HepG2 (cell line): ENCODE data around the gene SLC34A3. TPM values are rescaled to one million over a fixed set of nuclear protein-coding genes. Genes with fewer than 3 reads are reported as not detected.

Experiments used
- AGO2 ChIP-seq: fragments of 200-400 bp; formaldehyde crosslinking; optimal IDR thresholded peaks from 2 replicates; pipeline ENCODE3; 2017; ENCODE audit warnings: mild to moderate bottlenecking, low read depth, low read length, moderate library complexity
- ATF1 ChIP-seq: IDR thresholded peaks from 2 replicates; pipeline ENCODE4 v1.6.1; 2016; ENCODE audit warnings: mild to moderate bottlenecking, control low read depth
- CEBPB ChIP-seq: IDR thresholded peaks from 2 replicates; pipeline ENCODE4 v1.6.1; 2011; ENCODE audit warnings: low read depth, low read length, improper control_type of control experiment, borderline replicate concordance
- IKZF4 ChIP-seq: sonication (generic); formaldehyde crosslinking; IDR thresholded peaks from 2 replicates; pipeline ENCODE4 v1.5.1; 2020; ENCODE audit warnings: borderline replicate concordance, mild to moderate bottlenecking, low read depth, missing genetic modification reagents; ENCODE audit errors: not compliant biosample characterization
- JDP2 ChIP-seq: sonication (generic); formaldehyde crosslinking; IDR thresholded peaks from 2 replicates; pipeline ENCODE4 v1.8.1; 2022; ENCODE audit warnings: missing genetic modification reagents, borderline replicate concordance
- KDM1A ChIP-seq: IDR thresholded peaks from 2 replicates; pipeline ENCODE4 v1.6.1; 2016; ENCODE audit warnings: missing compliant biosample characterization
- KDM3A ChIP-seq: IDR thresholded peaks from 2 replicates; pipeline ENCODE4 v1.6.1; 2018; ENCODE audit warnings: low read depth, missing compliant biosample characterization
- KLF13 ChIP-seq: sonication (generic); formaldehyde crosslinking; IDR thresholded peaks from 2 replicates; pipeline ENCODE4 v1.4.0; 2020; ENCODE audit warnings: mild to moderate bottlenecking, missing genetic modification reagents
- MATR3 ChIP-seq: sonication (generic); formaldehyde crosslinking; IDR thresholded peaks from 2 replicates; pipeline ENCODE4 v1.4.0; 2020; ENCODE audit warnings: missing genetic modification reagents
- MBNL3 ChIP-seq: fragments of 250-450 bp; sonication (Bioruptor Pico); conservative IDR thresholded peaks from 2 replicates; pipeline ENCODE4 v1.8.0; 2022; ENCODE audit warnings: mild to moderate bottlenecking, inconsistent platforms
- RBM39 ChIP-seq: fragments of 200-400 bp; formaldehyde crosslinking; IDR thresholded peaks from one replicate; pipeline ENCODE4 v1.6.1; 2018; ENCODE audit warnings: antibody characterized with exemption, mild to moderate bottlenecking, low read depth, low read length; ENCODE audit not compliant: poor library complexity, severe bottlenecking
- ZBTB10 ChIP-seq: sonication (generic); formaldehyde crosslinking; IDR thresholded peaks from 2 replicates; pipeline ENCODE4 v1.4.0; 2020; ENCODE audit warnings: missing genetic modification reagents, borderline replicate concordance
- ZFY ChIP-seq: sonication (generic); formaldehyde crosslinking; IDR thresholded peaks from 2 replicates; pipeline ENCODE4 v1.4.0; 2020; ENCODE audit warnings: missing genetic modification reagents
- ZNF574 ChIP-seq: sonication (generic); formaldehyde crosslinking; IDR thresholded peaks from 2 replicates; pipeline ENCODE4 v1.4.0; 2020; ENCODE audit warnings: missing genetic modification reagents
- ZNF891 ChIP-seq: sonication (generic); formaldehyde crosslinking; IDR thresholded peaks from 2 replicates; pipeline ENCODE4 v1.5.0; 2020; ENCODE audit warnings: mild to moderate bottlenecking, missing genetic modification reagents
- polyA plus RNA-seq, 8 experiments: library from polyadenylated mRNA; depleted of rRNA in 3 of 8; stranded (reverse) in 7 of 8; unstranded in 1 of 8; fragments of >200 nt; fragmentation: Illumina TruSeq in 4 of 8; extraction: Trizol in 4 of 8; gene quantifications; 2 replicates each; pipeline versions ENCODE4 v1.2.1 to v1.2.3, GENCODE V29; 2011 to 2016; ENCODE audit warnings: low read depth in 4 of 8, missing spikeins in 1 of 8, mixed read lengths in 1 of 8; ENCODE audit not compliant: insufficient read depth in 1 of 8
- total RNA-seq, 5 experiments: library from RNA; depleted of rRNA; stranded (reverse); fragments of >200 nt; fragmentation: Illumina TruSeq; extraction: Trizol; gene quantifications; 2 replicates each; pipeline ENCODE4 v1.2.3, GENCODE V29; 2016; ENCODE audit warnings: low read depth in 1 of 5
- TF ChIP-seq, protein P1 (sequence below): sonication (generic); formaldehyde crosslinking; IDR thresholded peaks from 2 replicates; pipeline ENCODE4 v1.4.0; 2020; ENCODE audit warnings: missing genetic modification reagents, borderline replicate concordance
- TF ChIP-seq, protein P2 (sequence below): sonication (generic); formaldehyde crosslinking; IDR thresholded peaks from 2 replicates; pipeline ENCODE4 v1.4.0; 2020; ENCODE audit warnings: missing genetic modification reagents

Gene SLC34A3
- total and polyA plus RNA-seq, 2 of the 13 experiments (the other 11 are each of a cell fraction or from before 2014, with no cell fraction given): 0.07 to 1.0 TPM

GRCh38 chr9:137234055-137234697 lies 3.5 kb downstream of the SLC34A3 start (continued):
- TF ChIP-seq JDP2 (CRISPR knock-in tag) (no peak), ZNF891 (CRISPR knock-in tag) (0 out of 2 replicates have a peak, but pooled peaks have one; percentile 27), MBNL3 (CRISPR knock-in tag) (no peak), ZBTB10 (CRISPR knock-in tag) (no peak), KDM1A (CRISPR knock-in tag) (no peak), ZFY (CRISPR knock-in tag) (peak; percentile 64), MATR3 (CRISPR knock-in tag) (no peak), ATF1 (CRISPR knock-in tag) (no peak), CEBPB (no peak), RBM39 (no peak), AGO2 (peak; percentile 38), IKZF4 (CRISPR knock-in tag) (peak; percentile 58), ZNF574 (CRISPR knock-in tag) (peak; percentile 47; the same call in 1 of the 2 replicates), KDM3A (CRISPR knock-in tag) (no peak), KLF13 (CRISPR knock-in tag) (no peak)
- TF ChIP-seq, protein P1, sequence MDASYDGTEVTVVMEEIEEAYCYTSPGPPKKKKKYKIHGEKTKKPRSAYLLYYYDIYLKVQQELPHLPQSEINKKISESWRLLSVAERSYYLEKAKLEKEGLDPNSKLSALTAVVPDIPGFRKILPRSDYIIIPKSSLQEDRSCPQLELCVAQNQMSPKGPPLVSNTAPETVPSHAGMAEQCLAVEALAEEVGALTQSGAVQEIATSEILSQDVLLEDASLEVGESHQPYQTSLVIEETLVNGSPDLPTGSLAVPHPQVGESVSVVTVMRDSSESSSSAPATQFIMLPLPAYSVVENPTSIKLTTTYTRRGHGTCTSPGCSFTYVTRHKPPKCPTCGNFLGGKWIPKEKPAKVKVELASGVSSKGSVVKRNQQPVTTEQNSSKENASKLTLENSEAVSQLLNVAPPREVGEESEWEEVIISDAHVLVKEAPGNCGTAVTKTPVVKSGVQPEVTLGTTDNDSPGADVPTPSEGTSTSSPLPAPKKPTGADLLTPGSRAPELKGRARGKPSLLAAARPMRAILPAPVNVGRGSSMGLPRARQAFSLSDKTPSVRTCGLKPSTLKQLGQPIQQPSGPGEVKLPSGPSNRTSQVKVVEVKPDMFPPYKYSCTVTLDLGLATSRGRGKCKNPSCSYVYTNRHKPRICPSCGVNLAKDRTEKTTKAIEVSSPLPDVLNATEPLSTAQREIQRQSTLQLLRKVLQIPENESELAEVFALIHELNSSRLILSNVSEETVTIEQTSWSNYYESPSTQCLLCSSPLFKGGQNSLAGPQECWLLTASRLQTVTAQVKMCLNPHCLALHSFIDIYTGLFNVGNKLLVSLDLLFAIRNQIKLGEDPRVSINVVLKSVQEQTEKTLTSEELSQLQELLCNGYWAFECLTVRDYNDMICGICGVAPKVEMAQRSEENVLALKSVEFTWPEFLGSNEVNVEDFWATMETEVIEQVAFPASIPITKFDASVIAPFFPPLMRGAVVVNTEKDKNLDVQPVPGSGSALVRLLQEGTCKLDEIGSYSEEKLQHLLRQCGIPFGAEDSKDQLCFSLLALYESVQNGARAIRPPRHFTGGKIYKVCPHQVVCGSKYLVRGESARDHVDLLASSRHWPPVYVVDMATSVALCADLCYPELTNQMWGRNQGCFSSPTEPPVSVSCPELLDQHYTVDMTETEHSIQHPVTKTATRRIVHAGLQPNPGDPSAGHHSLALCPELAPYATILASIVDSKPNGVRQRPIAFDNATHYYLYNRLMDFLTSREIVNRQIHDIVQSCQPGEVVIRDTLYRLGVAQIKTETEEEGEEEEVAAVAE (CRISPR knock-in tag): no peak
- TF ChIP-seq, protein P2, sequence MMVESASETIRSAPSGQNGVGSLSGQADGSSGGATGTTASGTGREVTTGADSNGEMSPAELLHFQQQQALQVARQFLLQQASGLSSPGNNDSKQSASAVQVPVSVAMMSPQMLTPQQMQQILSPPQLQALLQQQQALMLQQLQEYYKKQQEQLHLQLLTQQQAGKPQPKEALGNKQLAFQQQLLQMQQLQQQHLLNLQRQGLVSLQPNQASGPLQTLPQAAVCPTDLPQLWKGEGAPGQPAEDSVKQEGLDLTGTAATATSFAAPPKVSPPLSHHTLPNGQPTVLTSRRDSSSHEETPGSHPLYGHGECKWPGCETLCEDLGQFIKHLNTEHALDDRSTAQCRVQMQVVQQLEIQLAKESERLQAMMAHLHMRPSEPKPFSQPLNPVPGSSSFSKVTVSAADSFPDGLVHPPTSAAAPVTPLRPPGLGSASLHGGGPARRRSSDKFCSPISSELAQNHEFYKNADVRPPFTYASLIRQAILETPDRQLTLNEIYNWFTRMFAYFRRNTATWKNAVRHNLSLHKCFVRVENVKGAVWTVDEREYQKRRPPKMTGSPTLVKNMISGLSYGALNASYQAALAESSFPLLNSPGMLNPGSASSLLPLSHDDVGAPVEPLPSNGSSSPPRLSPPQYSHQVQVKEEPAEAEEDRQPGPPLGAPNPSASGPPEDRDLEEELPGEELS: no peak
